Pulmonary artery endothelial cell (primary cell): ENCODE data around the gene RAI14. TPM values are rescaled to one million over a fixed set of nuclear protein-coding genes. Genes with fewer than 3 reads are reported as not detected.

ENCODE experiments used
- DNase-seq: peaks from one replicate; pipeline ENCODE4 v3.0.0-alpha.2; 2011; ENCODE audit warnings: low read depth, low spot score
- total RNA-seq: library from RNA; depleted of rRNA; stranded (reverse); fragments of >200 nt; gene quantifications from 2 replicates; pipeline ENCODE4 v1.2.3, GENCODE V29; 2014

RAI14 gene
- total RNA-seq, 1 donor from 2014 or later: 219 TPM

DNA sequence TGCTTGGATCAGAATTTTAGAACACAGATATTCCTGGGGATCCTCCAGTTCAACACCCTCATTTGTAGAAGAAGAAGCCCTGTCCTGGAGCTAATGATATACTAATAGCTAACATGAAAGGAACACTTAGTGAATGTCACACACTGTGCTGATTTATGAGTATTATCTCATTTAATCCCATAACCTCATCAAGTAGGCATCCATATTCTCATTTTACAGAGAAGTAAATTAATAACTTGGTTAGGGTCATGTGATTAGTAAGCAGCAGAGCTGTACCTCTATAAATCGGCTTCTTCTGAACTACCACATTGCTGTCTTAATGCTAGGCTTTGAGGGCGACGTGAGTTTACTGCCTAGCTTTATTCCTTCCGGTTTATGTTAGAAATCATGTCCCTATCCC, 188.9 kb downstream of the RAI14 start:
- DNase-seq: no peak

DNA sequence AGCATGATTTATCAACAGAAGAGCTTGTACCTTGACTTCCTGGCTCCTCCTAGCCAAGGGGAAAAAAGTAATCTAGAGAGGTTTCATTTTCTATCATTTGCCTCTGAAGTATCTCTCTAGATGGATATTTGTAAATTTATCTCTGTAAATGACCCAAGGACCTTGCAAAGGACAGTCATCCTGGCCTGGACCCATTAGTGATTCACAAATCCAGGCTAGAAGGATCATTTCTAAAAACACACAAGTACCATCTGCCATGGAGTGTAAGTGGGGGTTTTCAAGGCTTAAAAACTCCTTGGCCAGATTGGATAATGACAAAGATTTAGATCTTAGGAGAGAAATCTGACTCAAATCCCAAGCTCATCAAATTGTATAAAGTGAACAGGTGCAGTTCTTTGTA, 190.9 kb downstream of the RAI14 start:
- DNase-seq: no peak

DNA sequence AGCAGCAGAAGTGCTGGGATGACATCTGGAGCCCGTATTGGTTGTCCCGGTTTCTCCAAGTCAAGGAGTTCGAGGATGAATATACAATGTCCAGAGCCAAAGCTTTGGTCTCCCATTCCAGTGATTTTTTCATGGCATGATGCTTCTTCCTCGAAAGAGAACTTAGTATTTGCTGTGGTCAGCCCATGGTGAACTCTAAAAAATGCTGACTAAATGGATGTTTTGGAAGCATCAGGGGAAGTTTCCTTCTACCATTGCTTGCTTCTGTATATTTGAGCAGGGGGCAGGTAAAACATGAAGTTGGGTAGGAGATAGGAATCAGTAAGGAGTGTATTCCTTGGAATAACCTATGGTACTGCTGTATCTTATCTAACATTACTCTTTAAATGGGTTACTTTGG, 191.4 kb downstream of the RAI14 start:
- DNase-seq: no peak

DNA sequence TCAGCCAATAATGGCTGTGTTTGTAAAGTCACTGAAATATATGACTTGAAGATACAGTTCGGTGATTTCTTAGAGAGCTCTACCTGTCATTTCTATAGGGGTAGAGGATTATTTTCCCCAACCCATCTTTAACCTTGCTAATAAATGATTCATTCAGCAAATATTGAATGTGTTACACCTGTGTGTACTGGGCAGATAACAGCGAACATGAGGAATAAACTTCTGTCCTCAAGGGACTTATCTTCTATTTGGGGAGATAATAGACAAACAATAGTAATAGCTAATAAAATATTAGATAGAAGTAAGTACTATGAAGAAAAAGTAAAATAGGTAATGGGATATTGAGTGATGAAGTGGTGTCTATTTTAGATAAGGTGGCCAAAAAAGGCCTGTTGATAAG, 192.1 kb downstream of the RAI14 start:
- DNase-seq: no peak

DNA sequence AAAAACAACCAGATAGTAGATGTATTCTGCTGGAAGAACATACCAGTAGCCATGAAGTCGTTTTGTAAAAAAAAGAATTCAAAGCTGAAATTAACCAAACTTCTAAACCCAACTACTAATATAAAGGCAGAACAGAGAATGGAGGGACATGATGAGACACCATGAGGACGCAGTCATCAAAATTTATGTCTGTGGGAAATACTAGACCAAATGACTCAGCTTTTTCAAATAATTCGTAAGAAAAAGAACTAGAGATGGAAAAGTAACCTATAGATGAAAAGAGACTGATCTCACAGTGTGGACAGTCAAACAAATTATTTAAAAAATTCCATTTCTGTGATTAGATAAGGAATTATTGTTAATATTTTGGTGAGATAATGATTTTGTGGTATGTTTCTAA, 193.1 kb downstream of the RAI14 start:
- no peak for DNase-seq

DNA sequence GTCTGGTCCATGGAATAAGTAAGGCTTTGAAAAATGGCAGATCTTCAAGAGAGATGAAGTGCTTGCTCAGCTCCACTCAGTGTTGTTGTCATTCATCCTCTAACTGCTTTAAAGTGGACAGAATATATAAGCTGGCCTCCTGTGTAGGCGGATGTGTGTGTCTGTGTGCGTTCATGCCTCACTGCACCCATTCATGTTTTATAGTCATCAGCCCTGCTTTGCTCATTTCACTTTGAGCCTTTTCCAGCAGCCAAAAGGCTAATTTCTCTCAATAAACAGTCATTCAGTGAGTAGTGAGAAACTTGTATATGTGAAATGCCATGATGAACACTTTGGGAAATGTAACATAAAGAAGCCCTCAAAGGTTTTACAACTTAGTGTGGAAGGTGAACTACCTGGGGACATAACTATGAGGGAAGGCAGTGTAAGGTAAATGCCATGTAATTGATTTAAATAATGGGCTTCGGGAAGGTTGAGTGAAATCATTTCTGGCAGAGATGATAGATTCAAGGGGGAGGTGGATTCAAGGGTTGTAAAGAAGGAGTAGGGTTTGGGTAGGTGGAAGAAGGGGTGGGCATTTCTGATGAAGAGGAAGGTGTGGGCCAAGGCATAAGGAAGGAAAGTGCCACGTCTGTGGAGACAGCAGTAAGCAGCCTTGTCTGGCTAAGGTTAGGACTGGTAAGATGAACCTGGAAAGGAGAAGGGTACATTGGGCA, 198.5 kb downstream of the RAI14 start:
- no peak for DNase-seq

DNA sequence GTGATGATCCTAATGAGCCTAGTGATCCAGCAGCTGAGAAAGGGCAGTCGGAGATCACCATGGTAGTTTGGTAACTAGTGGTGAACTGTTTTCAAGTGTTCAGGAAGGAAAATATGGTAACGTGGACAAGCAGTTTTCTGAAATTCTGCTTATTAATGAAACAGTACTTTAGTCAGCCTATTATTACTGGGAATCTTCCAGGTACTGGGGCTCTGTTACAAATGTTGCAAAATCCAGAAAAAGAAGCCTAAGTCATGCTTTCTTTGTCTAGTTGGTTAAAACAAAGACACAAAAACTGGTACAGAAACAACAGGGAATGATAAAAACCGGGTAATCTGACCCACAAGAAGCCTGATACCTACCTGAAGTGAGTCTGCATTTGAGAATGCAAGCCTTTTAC, 201.0 kb downstream of the RAI14 start:
- DNase-seq: no peak

DNA sequence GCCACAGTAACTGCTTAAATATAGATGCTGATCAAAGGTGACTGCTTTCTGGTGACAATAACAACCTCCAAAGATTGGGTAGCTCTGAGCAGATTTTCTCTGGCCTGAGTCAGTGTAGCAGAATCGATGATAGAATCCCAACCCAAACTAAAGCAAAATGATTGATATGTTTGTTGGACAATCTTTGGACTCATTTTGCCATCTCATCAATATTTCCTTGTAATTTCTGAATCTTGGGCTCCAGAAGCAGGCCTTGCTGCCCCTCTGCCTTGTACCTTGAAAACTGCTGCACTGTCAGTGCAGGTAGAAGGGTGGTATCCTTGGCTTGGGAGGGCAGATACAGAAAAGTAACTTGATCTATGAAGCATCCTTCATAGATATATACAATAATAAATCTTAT, 201.8 kb downstream of the RAI14 start:
- DNase-seq: no peak

DNA sequence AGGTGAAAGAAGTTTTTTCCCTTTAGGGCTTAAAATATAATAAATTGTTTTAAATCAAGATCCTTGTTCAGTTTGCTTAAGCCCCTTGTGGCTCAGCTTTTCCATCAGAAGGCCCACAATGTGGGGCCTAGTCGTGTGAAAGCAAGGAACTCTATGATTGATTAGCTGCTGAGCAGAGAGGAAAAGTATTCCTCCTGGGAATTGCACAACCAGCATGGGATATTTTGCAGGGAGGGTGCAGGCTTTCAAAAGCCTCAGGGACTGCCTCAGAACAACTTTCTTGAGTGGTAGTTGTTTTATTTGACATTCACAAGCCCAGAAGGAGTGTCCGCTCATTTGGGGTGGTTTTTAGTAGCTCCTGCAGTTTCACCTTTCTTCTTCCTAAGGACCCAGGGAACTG, 202.7 kb downstream of the RAI14 start:
- DNase-seq: no peak

DNA sequence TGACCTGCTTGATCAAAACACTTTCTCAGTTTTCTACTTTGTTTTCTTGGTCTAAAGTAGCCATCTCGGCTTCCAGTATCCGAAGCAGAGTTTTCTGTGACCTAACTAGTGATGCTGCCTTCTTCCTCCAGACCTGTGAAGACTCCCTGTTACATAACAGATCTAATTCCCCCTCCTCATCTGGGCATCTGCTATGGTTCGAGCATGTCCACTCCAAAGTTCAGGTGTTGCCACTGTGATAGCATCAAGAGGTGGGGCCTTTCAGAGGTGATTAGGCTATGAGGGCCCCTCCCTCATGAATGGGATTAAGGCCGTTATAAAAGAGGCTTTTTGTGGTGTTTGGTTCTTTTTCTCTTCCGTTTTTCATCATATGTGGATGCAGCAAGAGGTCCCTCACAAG, 203.1 kb downstream of the RAI14 start:
- no peak for DNase-seq

DNA sequence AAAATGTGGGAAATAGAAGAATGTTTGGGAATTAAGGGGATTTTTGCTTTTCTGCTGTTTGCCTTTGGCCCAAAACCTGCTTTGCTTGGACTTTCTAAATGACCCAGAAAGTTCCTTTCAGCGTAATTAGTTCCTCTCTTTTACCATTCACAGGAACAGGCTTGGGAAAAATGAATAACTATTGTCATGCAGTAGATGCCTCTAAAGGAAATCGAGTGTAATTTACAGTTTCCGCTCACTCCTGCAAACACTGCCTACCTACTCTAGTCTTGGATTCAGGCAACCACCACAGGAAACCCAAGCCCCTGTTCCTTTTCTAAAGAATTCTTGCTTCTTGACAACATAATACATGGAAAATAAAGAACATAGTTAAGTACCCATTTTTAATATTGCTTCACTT, 207.8 kb downstream of the RAI14 start:
- no peak for DNase-seq

DNA sequence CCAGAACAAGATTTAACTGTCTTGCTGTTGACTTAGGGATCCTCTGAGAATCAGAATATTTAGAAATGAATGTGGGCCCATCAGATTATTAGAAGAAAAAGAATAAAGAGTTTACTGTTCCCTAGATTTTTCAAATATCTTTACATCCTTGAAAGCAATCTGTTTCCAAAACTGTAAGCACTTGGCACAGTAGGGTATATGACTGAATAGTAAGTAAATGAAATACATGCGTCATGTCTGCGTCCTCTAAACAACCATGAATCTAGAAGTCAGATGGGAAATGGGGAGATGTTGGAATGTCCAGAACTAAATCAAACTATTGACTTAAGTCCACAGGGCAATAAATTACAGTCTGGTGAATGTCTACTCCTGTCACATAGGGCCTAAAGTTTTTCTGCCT, 209.0 kb downstream of the RAI14 start:
- DNase-seq: no peak

DNA sequence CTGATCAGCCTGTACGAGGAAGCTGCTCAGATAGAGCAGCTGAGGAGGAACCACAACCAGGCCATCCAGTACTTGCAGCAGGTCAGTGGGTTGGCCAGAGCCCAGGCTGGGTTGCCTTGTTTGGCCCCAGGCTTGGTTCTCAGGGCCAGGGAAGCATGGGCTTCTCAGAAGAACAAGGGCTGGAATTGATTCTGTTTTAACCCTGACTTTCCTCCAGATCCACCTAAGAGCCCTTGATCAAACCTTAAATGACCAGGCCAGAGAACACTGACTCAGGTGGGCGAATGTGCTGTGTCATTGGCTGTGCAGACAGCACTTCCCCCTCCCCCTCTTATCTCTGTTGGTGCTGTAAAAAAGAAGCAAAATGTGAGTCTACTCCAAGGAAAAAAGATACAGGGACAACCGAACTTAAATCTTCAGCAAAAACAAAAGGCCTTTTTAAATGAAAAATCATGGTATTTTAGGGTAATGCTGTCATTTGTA, 210.9 kb downstream of the RAI14 start:
- no peak for DNase-seq

DNA sequence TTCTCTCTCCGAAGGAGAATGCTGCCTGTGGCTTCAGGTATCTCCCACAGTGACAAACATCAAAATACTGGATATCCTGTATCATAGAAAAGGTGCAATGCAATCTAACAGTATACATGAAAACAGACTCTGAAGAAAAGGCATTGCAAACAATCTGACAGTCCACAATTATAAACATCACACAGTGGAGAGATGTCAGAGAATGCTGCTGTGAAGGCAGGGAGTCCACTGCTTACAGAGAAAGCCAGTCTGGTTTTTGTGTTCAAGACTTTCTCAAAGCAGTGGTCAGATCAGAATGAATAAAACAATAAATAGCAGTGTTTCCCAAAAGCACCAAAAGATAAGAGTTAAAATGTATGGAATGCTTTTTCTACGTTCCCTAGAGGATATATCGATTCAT, 211.5 kb downstream of the RAI14 start:
- no peak for DNase-seq

DNA sequence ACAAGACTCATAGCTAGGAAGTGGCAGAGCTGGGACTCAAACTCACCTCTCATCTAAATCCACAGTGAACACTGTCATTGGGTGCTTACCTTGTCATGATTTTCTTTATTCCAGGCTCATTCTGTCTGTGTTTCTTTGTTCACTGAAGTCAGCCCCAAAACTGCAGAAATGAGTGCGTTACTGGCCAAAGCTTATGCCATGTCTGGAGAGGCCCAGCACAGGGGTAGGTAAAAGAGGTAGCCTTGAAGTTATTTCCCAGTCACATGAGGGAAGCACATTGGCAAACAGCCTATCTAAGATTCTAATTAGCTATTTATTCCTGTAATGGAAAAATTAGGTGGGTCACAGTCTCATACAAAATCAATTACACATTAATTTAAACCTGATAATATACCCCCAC, 212.7 kb downstream of the RAI14 start:
- no peak for DNase-seq

DNA sequence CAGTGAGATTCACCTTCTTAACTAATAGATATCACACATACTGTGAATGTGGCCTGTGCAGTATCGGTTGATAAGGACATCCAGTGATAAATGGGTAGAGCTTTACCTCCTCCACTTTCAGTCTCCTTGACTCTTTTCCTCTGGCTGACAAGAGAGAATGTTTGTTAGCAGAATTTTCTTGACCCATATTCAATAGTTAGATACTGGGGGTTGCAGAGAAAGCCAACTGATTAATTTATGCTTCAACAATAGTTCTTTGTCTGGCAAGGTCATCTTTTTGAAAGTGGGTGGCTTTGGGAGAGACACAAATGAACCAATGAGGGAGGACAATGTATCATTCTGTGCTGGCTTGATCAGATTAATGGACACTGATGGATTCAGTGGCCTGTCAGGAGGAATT, 213.1 kb downstream of the RAI14 start:
- no peak for DNase-seq

DNA sequence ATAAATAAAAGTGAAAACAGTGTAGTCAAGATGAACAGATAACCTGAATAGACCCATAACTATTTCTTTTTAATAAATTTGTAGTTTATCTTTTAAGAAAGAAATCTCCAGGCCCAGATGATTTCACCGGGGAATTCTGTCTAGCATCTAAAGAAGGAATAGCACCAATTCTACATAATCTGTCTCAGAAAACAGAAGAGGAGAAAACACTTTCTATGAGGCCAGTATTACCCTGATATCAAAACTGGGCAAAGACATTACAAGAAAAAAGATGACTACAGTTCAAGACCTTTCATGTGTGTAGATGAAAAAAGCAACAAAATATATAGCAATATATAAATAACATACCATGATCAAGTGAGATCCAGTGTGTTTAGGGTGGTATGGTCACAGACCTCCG, 214.3 kb downstream of the RAI14 start:
- no peak for DNase-seq

DNA sequence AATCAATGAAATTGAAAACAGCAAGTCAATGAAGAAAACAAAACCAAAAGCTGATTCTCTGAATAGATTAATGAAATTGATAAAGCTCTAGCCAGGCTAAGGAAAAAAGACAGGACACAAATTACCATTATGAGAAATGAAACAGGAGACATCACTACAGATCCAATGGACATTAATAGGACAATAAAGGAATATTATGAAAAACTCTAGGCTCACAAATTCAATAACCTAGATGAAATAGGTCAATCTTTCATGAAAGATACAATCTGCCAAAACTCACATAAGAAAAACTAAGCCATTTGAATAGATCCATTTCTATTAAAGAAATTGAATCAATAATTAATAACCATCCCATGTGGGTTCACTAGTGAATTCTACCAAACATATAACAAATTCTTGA, 220.1 kb downstream of the RAI14 start:
- DNase-seq: no peak

DNA sequence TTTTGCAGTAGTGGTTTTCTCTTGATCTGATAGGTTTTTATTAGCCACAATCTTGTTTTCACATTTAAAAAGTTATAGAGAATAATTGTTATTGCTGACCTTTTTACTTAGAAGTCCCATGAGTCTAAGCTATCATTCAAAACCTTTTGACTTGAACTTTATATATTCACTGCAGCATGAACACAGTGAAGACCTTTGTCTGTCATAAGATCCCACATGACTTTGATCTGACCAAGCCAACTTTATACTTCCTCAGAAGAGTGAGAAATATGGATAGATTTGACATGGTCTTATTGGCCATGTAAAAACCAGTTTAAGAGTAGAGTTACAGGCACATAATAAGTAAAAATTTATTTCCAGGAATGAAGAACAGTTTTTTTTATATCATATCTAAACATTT, 225.1 kb downstream of the RAI14 start:
- DNase-seq: no peak

Other genes starting within 250 kb of the RAI14 start
- gene TTC23L, start 182.8 kb downstream of the RAI14 start, total RNA-seq: under 0.01 and 0.04 TPM in 2 replicates